ENCODE data around the gene ADPRH. TPM values are rescaled to one million over a fixed set of nuclear protein-coding genes. Genes with fewer than 3 reads are reported as not detected.

Gene ADPRH
- total and polyA plus RNA-seq, 2 of the 4 experiments (the other 2 are of a cell fraction): under 0.01 to 0.12 TPM

- TF ChIP-seq MXI1 (IDR thresholded peaks at IDR 0.05; ENCODE audit: borderline replicate concordance, low read depth, low read length) (no peak), RFX5 (IDR thresholded peaks at IDR 0.05; ENCODE audit: low read depth, low read length) (no peak), CEBPB (IDR thresholded peaks at IDR 0.05; ENCODE audit: low read depth, low read length) (no peak), POLR2A (IDR thresholded peaks at IDR 0.05; ENCODE audit: low read depth, low read length) (no peak), RCOR1 (IDR thresholded peaks at IDR 0.05; ENCODE audit: insufficient replicate concordance, low read length) (no peak), NFE2L2 (IDR thresholded peaks at IDR 0.05; ENCODE audit: low read depth, low read length) (no peak), MAFK (IDR thresholded peaks at IDR 0.05; ENCODE audit: low read depth, low read length) (no peak), RAD21 (IDR thresholded peaks at IDR 0.05; ENCODE audit: low read length) (no peak), BHLHE40 (IDR thresholded peaks at IDR 0.05; ENCODE audit: low read depth, low read length) (no peak), SMC3 (IDR thresholded peaks at IDR 0.05; ENCODE audit: low read depth, low read length) (no peak), FOS (IDR thresholded peaks at IDR 0.05; ENCODE audit: low read depth, low read length) (no peak), CHD1 (IDR thresholded peaks at IDR 0.05; ENCODE audit: low read depth, low read length) (no peak), MAZ (IDR thresholded peaks at IDR 0.05; ENCODE audit: borderline replicate concordance, low read depth, low read length) (no peak)
- TF ChIP-seq, protein P1, sequence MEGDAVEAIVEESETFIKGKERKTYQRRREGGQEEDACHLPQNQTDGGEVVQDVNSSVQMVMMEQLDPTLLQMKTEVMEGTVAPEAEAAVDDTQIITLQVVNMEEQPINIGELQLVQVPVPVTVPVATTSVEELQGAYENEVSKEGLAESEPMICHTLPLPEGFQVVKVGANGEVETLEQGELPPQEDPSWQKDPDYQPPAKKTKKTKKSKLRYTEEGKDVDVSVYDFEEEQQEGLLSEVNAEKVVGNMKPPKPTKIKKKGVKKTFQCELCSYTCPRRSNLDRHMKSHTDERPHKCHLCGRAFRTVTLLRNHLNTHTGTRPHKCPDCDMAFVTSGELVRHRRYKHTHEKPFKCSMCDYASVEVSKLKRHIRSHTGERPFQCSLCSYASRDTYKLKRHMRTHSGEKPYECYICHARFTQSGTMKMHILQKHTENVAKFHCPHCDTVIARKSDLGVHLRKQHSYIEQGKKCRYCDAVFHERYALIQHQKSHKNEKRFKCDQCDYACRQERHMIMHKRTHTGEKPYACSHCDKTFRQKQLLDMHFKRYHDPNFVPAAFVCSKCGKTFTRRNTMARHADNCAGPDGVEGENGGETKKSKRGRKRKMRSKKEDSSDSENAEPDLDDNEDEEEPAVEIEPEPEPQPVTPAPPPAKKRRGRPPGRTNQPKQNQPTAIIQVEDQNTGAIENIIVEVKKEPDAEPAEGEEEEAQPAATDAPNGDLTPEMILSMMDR (conservative IDR thresholded peaks at IDR 0.05; ENCODE audit: low read depth, low read length): no peak
- TF ChIP-seq, protein P2, sequence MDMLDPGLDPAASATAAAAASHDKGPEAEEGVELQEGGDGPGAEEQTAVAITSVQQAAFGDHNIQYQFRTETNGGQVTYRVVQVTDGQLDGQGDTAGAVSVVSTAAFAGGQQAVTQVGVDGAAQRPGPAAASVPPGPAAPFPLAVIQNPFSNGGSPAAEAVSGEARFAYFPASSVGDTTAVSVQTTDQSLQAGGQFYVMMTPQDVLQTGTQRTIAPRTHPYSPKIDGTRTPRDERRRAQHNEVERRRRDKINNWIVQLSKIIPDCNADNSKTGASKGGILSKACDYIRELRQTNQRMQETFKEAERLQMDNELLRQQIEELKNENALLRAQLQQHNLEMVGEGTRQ (IDR thresholded peaks at IDR 0.05; ENCODE audit: low read depth, low read length): no peak
- TF ChIP-seq, protein P3, sequence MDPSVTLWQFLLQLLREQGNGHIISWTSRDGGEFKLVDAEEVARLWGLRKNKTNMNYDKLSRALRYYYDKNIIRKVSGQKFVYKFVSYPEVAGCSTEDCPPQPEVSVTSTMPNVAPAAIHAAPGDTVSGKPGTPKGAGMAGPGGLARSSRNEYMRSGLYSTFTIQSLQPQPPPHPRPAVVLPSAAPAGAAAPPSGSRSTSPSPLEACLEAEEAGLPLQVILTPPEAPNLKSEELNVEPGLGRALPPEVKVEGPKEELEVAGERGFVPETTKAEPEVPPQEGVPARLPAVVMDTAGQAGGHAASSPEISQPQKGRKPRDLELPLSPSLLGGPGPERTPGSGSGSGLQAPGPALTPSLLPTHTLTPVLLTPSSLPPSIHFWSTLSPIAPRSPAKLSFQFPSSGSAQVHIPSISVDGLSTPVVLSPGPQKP (IDR thresholded peaks at IDR 0.05; ENCODE audit: borderline replicate concordance, low read depth, low read length): no peak
- Histone ChIP-seq H4K20me1 (ENCODE audit: insufficient read depth, low read length) (no peaks in the 10 kb centered on the region), H3K18ac (ENCODE audit: low read depth, low read length) (no peak overlapping the region), H3K9ac (ENCODE audit: low read depth, low read length) (no peak overlapping the region), H2BK120ac (ENCODE audit: low read depth, low read length) (no peak overlapping the region), H2BK5ac (ENCODE audit: low read depth, low read length, poor library complexity, severe bottlenecking) (no peak overlapping the region), H2AFZ (replicated peaks; ENCODE audit: low read length, poor library complexity) (no peak overlapping the region), H3K14ac (replicated peaks; ENCODE audit: low read depth, low read length) (no peak overlapping the region), H4K8ac (ENCODE audit: low read depth in 2 of 2, low read length in 2 of 2) (no peak overlapping the region), H3K27me3 (ENCODE audit: control insufficient read depth, insufficient read depth, low read length) (no peaks in the 10 kb centered on the region; the same call in 1 of the 2 replicates), H3K4me2 (ENCODE audit: low read depth, low read length) (no peak overlapping the region), H3K9me3 (ENCODE audit: control insufficient read depth, insufficient read depth, low read length) (no peaks in the 10 kb centered on the region), H3K4ac (ENCODE audit: low read depth, low read length) (no peak overlapping the region), H2AK9ac (replicated peaks; ENCODE audit: low read depth, low read length, poor library complexity) (no peak overlapping the region), H4K5ac (ENCODE audit: low read depth, low read length) (no peak overlapping the region), H2BK15ac (ENCODE audit: low read depth, low read length) (no peak overlapping the region), H3K4me3 (ENCODE audit: insufficient read depth, low read depth, low read length) (no peak overlapping the region), H3K23ac (ENCODE audit: low read depth, low read length) (no peak overlapping the region), H3K4me1 (ENCODE audit: control insufficient read depth, insufficient read depth, low read length) (no peaks in the 10 kb centered on the region), H3K36me3 (ENCODE audit: control insufficient read depth, insufficient read depth, low read length) (no peaks in the 10 kb centered on the region), H3K9me1 (ENCODE audit: insufficient read depth, low read length) (peaks cover 2% of the 10 kb centered on the region; the same call in 1 of the 2 replicates), H3K27ac (ENCODE audit: insufficient read depth, low read length) (no peak overlapping the region), H4K91ac (ENCODE audit: insufficient read depth, low read depth, low read length) (no peak overlapping the region), H2BK20ac (ENCODE audit: low read depth, low read length) (no peak overlapping the region), H2AK5ac (ENCODE audit: low read depth, low read length) (no peak overlapping the region), H3K56ac (ENCODE audit: extremely low read depth, insufficient read depth, low read length) (no peak overlapping the region), H3K79me1 (ENCODE audit: low read depth in 1 of 2, low read length in 2 of 2) (no peaks in the 10 kb centered on the region)
- DNase-seq: no peak
- no peak for ATAC-seq (ENCODE audit: low read depth)
- BruUV-seq (replicated peaks): no TSS peak
- WGBS, 2 experiments (ENCODE audit: extremely low coverage in 2 of 2, insufficient read length in 1 of 2): no CpG with 5 or more reads among the region's 4 CpGs
- dilution Hi-C loops (cut with HindIII; ENCODE audit: low sequenced_read_pairs, unreplicated experiment): no loop called here
- intact Hi-C loops (cut with micrococcal nuclease): no loop called here
- CTCF ChIA-PET: no interaction called here
- in situ Hi-C loops (cut with MboI; ENCODE audit: low sequenced_read_pairs): no loop called here
- POLR2A ChIA-PET (ENCODE audit: unreplicated experiment): no interaction called here
These were observed 42.5 kb upstream of the ADPRH start for GRCh38 chr3:119536757-119537156.
